ENCODE measurements around the gene ITGBL1.

- TF ChIP-seq POLR2A (IDR thresholded peaks at IDR 0.05; ENCODE audit: low read length) (no peak), GATA1 (IDR thresholded peaks at IDR 0.05; ENCODE audit: low read depth, low read length) (no peak)
These were observed 83.6 kb downstream of the ITGBL1 start for GRCh38 chr13:101536079-101536478.

All from erythroblast (primary cell).